GM18858 (cell line): Measurements from ENCODE around the gene RPL7L1.

Experiments used
- ATAC-seq: cut with Tn5 transposase; IDR thresholded peaks from one replicate; pipeline ENCODE4 v1.9.1; 2021; ENCODE audit not compliant: unreplicated experiment

The RPL7L1 gene

DNA sequence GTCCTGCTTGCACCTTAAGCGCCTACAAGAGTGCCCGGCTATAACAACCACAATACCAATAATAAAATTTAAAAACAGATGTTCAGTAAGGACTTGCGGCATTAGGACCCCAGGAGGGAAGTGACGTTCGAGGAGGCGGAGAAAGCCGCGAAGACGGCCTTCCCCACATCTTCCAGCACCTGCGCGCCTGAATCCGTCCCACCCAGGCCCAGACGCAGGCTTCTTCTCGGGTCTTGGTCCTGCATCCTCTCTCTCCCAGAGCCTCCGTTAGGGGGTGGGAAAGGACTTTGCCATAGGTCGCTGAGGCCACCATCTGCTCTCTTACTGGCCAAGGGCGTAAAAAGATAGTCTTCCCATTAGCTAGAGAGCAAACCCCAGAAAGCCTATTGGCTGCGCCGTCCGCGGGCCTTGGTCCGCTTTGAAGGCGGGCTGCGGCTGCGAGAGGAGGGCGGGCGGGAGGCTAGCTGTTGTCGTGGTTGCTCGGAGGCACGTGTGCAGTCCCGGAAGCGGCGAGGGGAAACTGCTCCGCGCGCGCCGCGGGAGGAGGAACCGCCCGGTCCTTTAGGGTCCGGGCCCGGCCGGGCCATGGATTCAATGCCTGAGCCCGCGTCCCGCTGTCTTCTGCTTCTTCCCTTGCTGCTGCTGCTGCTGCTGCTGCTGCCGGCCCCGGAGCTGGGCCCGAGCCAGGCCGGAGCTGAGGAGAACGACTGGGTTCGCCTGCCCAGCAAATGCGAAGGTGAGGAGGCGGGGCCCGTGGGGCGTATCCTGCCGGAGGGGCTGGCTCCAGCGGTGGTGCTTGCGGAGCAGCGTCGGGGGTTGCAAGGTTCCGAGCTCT is 49.8 kb downstream of the RPL7L1 start, which contains the start of gene CNPY3:
CNPY3 (plus strand) TSS at position 495 of the 835 bp plus-strand sequence; CDS start at position 586, 91 bp downstream.
- ATAC-seq = peak; percentile 42

- peak; percentile 49 for ATAC-seq
These were observed 50.5 kb downstream of the RPL7L1 start for GRCh38 chr6:42929821-42930360.

DNA sequence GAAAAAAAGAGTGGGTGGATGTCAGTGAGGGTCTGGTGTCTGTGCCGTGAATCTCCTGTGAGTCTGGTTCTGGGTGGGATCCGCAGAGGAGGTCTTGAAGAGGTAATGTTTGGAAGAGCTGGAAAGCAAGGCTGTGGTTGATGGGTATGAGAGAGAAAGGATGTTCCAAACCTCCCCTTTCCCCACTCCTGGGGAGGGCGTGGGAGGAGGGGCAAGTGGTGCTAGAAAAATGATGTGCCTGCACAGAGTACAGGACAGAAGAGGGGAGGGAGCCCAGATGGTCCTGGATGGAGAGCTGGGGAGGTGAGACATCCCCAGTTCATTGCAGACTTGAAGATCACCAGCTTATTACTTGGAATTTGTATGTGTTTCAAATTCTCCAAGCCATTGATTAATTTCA is 53.0 kb downstream of the RPL7L1 start:
- no peak for ATAC-seq

GRCh38 chr6:42933205-42933604 is 53.8 kb downstream of the RPL7L1 start:
- ATAC-seq = no peak

DNA sequence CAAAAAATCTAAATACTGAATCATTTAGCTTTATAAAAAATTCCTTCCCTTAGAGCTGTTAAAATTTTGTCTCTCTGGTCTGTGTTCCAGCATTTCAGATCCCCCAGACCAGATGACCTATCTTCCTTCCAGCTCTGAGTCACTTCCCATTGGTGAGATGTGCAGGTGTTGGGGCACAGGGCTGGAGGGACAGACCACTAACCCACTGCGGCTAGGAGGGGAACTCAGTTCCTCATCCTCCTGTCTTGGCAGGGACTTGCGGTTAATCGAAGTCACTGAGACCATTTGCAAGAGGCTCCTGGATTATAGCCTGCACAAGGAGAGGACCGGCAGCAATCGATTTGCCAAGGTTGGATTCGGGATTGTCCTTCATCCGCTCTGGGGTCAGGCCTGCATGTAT is 55.9 kb downstream of the RPL7L1 start:
- no peak for ATAC-seq

GRCh38 chr6:42936398-42936797 is 57.0 kb downstream of the RPL7L1 start:
- no peak for ATAC-seq

- ATAC-seq = no peak
These were observed 58.4 kb downstream of the RPL7L1 start for GRCh38 chr6:42937548-42938427.

DNA sequence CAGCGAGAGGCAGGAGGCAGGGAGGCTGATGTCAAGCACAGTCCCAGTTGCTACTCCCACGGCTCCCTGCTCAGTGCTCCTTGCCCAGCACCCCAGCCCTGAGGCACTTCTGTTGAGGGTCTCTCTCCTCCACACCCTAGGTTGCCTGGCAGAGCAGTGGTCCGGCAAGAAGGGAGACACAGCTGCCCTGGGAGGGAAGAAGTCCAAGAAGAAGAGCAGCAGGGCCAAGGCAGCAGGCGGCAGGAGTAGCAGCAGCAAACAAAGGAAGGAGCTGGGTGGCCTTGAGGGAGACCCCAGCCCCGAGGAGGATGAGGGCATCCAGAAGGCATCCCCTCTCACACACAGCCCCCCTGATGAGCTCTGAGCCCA is 59.0 kb downstream of the RPL7L1 start:
- ATAC-seq = no peak

- ATAC-seq = no peak
These were observed 59.8 kb downstream of the RPL7L1 start for GRCh38 chr6:42938987-42939809.
